Activated CD4-positive, alpha-beta memory T cell treated with anti-CD3 and anti-CD28 coated beads, Interleukin-2, amount 10 ng/mL, durations not matched to agents 7 days and 5 days (primary cell): Measurements from ENCODE around the gene ASTN1. TPM values are rescaled to one million over a fixed set of nuclear protein-coding genes. Genes with fewer than 3 reads are reported as not detected.

Source experiments
- CTCF ChIA-PET: fragments of 350-600 bp; sonication (Branson Sonifier 250); formaldehyde crosslinking; loops from one replicate; lab custom pipeline; 2021; ENCODE audit warnings: antibody characterized with exemption, inconsistent platforms; lab: Charles Lee
- POLR2A ChIA-PET: fragments of 350-600 bp; sonication (Branson Sonifier 250); formaldehyde crosslinking; loops from one replicate; lab custom pipeline; 2021; ENCODE audit warnings: antibody characterized with exemption; lab: Charles Lee
- DNase-seq: peaks from one replicate; pipeline ENCODE4 v3.0.0-alpha.2; 2020
- H3K27ac Mint-ChIP-seq: one replicate; pipeline ENCODE4 v1.8.0; 2021; ENCODE audit warnings: mild to moderate bottlenecking, mixed read lengths
- H3K27me3 Mint-ChIP-seq: one replicate; pipeline ENCODE4 v1.8.0; 2021; ENCODE audit warnings: mixed read lengths
- H3K36me3 Mint-ChIP-seq: one replicate; pipeline ENCODE4 v1.8.0; 2021; ENCODE audit warnings: low read depth, mixed read lengths
- H3K4me1 Mint-ChIP-seq: one replicate; pipeline ENCODE4 v1.8.0; 2021; ENCODE audit warnings: mixed read lengths
- H3K4me3 Mint-ChIP-seq: one replicate; pipeline ENCODE4 v1.8.0; 2021; ENCODE audit warnings: mild to moderate bottlenecking, mixed read lengths
- H3K9me3 Mint-ChIP-seq: one replicate; pipeline ENCODE4 v1.8.0; 2021; ENCODE audit warnings: mixed read lengths
- total RNA-seq, 2 experiments: library from RNA; stranded (reverse); gene quantifications; one replicate each; pipeline ENCODE4 v1.2.3, GENCODE V29; 2021

ASTN1 gene
- total RNA-seq, 2 experiments from 2014 or later = not detected

DNA sequence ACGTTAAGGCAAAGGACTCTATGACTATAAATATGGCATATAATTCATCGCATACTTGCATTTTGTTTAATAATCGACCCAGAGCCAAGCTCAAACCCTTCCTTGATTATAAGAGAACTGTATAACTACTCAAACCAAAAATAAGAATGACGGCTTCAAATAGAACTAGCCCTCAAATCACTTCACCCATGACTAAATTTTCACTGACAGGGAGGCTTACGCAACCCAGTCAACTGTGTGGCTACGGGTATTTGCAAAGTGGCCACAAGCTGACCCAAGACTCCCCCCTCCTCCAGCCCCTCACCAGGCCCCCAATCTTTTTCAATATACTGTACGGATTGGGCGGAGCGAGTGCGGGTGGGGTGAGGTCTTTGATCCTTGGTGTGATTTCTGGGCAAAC, 268.3 kb downstream of the ASTN1 start:
- no peak overlapping the region for H3K4me3 Mint-ChIP-seq

DNA sequence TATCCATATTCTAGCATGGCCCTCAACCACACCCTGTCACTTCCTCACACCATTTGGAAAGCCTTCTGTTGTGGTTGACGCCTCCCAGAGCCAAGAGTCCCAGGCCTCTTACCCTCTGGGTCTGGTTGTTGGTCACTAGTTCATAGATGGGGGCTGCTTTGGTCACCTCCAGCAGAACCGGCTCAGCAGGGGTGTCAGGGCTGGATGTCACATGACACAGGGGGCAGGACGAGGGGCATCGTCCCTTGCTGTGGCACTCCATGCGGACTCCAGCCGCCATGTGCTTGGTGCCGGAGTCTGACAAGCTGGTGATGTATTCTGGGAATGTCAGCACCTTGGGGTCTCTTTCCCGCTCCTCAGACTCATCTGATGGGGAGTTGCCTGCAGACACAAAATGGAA, 270.1 kb downstream of the ASTN1 start:
- peaks cover 2% of the 10 kb centered on the region for H3K4me1 Mint-ChIP-seq
- no peak overlapping the region for H3K27ac Mint-ChIP-seq
- CTCF ChIA-PET = no interaction called here
- no peaks in the 10 kb centered on the region for H3K36me3 Mint-ChIP-seq
- H3K27me3 Mint-ChIP-seq = no peaks in the 10 kb centered on the region
- POLR2A ChIA-PET = no interaction called here
- no peak overlapping the region for H3K4me3 Mint-ChIP-seq
- DNase-seq = no peak
- no peaks in the 10 kb centered on the region for H3K9me3 Mint-ChIP-seq

More for the DNA sequence above, 268.3 kb downstream of the ASTN1 start:
- POLR2A ChIA-PET = no interaction called here
- CTCF ChIA-PET = interaction anchor here (0.9 to 1.1 kb wide), 2 partner anchors 17 to 286 kb away, joined by 4 to 5 read pairs; no protein-coding TSS in a partner anchor
- no peaks in the 10 kb centered on the region for H3K9me3 Mint-ChIP-seq
- H3K27me3 Mint-ChIP-seq = no peaks in the 10 kb centered on the region
- no peak for DNase-seq
- H3K36me3 Mint-ChIP-seq = no peaks in the 10 kb centered on the region
- no peak overlapping the region for H3K27ac Mint-ChIP-seq
- H3K4me1 Mint-ChIP-seq = peaks cover 2% of the 10 kb centered on the region

DNA sequence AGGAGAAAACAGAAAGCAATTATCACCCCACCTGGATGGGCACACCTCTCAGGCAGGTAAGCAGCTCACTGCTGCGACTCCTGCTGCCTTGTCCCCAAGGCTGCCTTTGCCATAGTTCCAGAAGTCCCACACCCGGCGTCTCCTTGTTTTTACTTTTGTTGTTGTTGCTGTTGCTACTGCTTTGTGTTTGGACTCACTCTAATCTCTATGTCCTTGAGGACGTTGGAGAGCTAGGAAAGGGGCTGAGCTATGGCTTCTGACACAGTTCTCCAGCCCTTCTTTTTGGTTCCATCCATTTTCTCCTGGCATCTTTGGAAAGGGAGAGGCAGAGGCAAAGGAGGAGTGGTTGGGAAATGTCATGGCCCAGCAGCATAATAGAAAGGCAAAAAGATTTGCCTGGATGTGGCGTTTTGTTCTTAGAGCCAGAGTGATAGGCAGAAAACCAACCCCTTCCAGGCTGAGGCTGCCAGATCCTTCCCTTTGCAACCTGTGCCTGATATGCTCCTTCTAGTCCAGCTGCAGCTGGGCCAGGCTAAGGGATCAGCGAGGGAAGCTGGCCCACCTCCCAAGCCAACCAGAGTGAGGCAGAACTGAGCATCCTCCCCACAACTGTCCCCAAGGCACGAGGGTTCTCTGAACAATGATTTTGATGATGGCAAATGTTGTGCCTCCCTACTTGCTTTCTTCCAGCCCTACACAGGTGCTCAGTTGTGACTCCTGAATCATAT, 270.7 kb downstream of the ASTN1 start:
- no peak for DNase-seq
- H3K9me3 Mint-ChIP-seq = no peaks in the 10 kb centered on the region
- ChIA-PET CTCF (no interaction called here), POLR2A (no interaction called here)
- H3K27ac Mint-ChIP-seq = no peak overlapping the region
- peaks cover 2% of the 10 kb centered on the region for H3K4me1 Mint-ChIP-seq
- H3K4me3 Mint-ChIP-seq = no peak overlapping the region
- no peaks in the 10 kb centered on the region for H3K36me3 Mint-ChIP-seq
- H3K27me3 Mint-ChIP-seq = no peaks in the 10 kb centered on the region

DNA sequence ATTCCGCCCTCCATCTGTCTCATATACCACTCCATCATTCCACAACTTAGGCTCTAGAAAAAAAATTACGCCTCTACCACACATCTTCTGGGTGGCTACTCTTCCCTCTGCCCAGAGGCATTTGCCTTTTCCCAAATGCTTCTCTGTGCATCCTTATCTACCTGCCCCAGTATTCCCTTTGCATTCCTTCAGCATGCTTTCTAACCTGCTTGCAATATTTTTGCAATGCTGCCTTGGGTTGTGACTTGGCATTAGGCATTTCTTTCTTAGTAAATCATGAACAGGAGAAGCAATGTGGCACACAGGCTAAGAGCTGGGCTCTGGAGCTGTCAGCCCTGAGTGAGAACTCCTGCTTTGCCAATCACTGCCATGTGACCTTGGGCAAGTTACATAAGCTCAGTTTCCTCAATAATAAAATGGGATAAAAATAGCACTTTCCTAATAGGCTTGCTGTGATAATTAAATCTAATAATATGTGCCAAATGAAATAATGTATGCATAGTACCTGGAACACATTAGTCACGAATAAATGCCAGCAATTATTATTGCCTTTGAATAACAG, 276.0 kb downstream of the ASTN1 start:
- ChIA-PET POLR2A (no interaction called here), CTCF (no interaction called here)
- Mint-ChIP-seq H3K27me3 (no peaks in the 10 kb centered on the region), H3K4me1 (no peaks in the 10 kb centered on the region), H3K9me3 (no peaks in the 10 kb centered on the region), H3K4me3 (no peak overlapping the region), H3K27ac (no peak overlapping the region), H3K36me3 (no peaks in the 10 kb centered on the region)
- no peak for DNase-seq

DNA sequence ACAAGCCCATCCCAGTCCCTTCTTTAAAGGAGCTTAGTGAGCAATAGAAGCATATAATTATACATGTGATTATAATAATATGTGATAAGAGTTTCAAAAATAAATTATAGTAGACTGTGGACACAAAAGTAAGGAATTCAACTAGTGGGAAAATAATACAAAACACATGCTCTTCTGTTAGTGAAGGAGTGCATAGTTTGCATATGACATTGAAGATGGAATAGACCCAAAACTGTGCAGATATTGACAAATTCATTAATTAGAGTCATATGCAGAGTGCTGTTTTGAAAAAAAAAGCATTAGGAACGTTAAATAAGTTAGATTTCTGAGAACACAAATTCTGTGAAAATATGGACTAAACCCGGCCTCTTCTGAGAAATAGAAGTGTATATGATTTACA, 278.8 kb downstream of the ASTN1 start:
- no peaks in the 10 kb centered on the region for H3K27me3 Mint-ChIP-seq
- no peak overlapping the region for H3K4me3 Mint-ChIP-seq
- H3K36me3 Mint-ChIP-seq = no peaks in the 10 kb centered on the region
- H3K27ac Mint-ChIP-seq = no peak overlapping the region
- no peak for DNase-seq
- ChIA-PET CTCF (no interaction called here), POLR2A (no interaction called here)
- H3K4me1 Mint-ChIP-seq = no peaks in the 10 kb centered on the region
- no peaks in the 10 kb centered on the region for H3K9me3 Mint-ChIP-seq

DNA sequence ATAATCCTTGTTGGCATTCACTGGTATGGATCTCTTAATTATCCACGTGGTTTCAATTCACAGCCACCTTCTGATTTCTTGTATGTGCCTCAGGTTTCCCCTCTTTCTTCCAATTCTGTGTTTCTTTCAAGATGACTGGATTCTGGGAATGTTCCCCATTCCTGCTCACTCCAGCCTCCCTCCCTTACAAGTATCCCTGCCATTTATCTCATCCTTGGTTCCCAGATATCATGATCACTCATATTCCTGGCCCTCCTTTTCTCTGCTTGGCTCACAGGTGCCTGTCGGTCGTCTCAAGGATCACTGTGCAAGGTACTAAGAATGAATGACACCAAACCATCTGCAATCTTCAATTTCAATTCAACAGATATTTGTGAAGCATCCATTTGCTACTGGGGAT, 279.2 kb downstream of the ASTN1 start:
- H3K36me3 Mint-ChIP-seq = no peaks in the 10 kb centered on the region
- DNase-seq = no peak
- H3K27me3 Mint-ChIP-seq = no peaks in the 10 kb centered on the region
- no peaks in the 10 kb centered on the region for H3K4me1 Mint-ChIP-seq
- CTCF ChIA-PET = no interaction called here
- H3K9me3 Mint-ChIP-seq = no peaks in the 10 kb centered on the region
- H3K27ac Mint-ChIP-seq = no peak overlapping the region
- POLR2A ChIA-PET = no interaction called here
- no peak overlapping the region for H3K4me3 Mint-ChIP-seq

DNA sequence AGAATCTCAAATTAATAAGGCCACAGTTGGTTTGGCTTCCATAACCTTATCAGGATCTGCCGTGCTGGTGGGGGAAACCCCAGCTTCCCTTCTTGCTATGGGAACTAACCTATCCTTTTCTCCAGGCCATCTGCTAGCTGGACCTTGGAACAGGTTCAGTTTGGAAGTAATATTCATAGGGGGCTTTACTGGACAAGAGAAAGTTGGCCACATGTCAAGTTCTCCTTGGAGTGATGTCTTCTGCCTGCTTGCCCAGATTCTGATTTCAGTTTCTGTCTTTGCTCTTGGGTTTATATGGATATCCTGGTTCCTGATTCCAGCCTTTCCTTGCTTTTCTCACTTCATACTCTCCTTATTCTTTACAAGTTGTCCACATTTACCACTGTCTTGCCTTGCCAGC, 279.6 kb downstream of the ASTN1 start:
- DNase-seq = no peak
- CTCF ChIA-PET = no interaction called here
- POLR2A ChIA-PET = no interaction called here
- H3K4me1 Mint-ChIP-seq = no peaks in the 10 kb centered on the region
- H3K27me3 Mint-ChIP-seq = no peaks in the 10 kb centered on the region
- no peaks in the 10 kb centered on the region for H3K36me3 Mint-ChIP-seq
- H3K27ac Mint-ChIP-seq = no peak overlapping the region
- no peak overlapping the region for H3K4me3 Mint-ChIP-seq
- H3K9me3 Mint-ChIP-seq = no peaks in the 10 kb centered on the region

DNA sequence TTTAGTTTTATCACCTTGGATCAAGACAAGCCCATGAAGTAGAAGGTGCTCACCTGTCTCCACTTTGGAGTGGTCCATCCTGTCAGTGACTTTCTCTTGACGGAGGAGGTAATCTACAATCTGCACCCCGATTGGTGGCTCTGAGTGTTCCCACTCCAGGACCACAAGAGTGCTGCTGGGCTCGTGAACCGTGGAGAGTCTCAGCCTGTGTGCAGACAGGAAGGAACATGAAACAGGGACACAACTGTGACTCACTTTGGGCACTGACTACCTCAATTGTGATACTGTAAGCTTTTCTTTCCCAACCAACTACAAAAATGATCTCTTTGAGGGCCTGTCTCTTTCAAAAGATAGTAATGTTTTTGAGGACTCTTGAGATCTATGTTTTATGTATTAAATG, 280.2 kb downstream of the ASTN1 start:
- Mint-ChIP-seq H3K36me3 (no peaks in the 10 kb centered on the region), H3K4me3 (no peak overlapping the region), H3K27me3 (no peaks in the 10 kb centered on the region), H3K27ac (no peak overlapping the region), H3K4me1 (no peaks in the 10 kb centered on the region), H3K9me3 (no peaks in the 10 kb centered on the region)
- DNase-seq = no peak
- ChIA-PET CTCF (no interaction called here), POLR2A (no interaction called here)

DNA sequence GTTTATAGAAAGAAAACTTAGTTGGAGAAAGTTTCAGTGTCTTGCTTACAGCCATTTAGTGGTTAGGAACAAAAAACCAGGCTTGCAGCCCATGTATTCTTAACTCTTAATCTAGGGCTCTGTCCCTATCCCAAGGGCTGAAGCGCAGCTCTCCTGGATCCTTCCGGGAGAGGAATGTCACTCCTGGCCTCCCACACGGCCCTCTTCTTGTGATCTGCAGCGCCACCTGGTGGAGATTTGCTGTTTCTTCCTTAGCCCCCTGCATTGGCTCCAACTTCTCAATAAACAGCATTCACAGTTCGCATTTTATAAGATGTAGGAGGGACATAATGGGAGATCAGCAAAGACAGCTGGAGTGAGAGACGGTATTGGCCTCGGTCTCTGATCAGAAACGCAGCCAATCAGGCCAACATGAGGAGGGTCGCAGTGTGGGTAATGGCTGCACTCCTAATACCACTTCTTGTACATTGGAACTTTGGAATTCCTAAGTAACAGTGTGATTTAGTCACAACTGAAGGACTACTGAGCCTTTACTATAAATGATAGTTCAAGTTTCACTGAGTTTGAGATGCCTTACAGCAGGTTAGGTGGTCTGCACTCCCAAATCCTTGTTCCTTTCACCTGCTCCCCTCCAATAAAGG, 283.4 kb downstream of the ASTN1 start:
- Mint-ChIP-seq H3K4me3 (no peak overlapping the region), H3K4me1 (no peaks in the 10 kb centered on the region), H3K36me3 (no peaks in the 10 kb centered on the region), H3K27me3 (no peaks in the 10 kb centered on the region), H3K9me3 (no peaks in the 10 kb centered on the region), H3K27ac (no peak overlapping the region)
- CTCF ChIA-PET = no interaction called here
- POLR2A ChIA-PET = no interaction called here
- peak; percentile 39 for DNase-seq

DNA sequence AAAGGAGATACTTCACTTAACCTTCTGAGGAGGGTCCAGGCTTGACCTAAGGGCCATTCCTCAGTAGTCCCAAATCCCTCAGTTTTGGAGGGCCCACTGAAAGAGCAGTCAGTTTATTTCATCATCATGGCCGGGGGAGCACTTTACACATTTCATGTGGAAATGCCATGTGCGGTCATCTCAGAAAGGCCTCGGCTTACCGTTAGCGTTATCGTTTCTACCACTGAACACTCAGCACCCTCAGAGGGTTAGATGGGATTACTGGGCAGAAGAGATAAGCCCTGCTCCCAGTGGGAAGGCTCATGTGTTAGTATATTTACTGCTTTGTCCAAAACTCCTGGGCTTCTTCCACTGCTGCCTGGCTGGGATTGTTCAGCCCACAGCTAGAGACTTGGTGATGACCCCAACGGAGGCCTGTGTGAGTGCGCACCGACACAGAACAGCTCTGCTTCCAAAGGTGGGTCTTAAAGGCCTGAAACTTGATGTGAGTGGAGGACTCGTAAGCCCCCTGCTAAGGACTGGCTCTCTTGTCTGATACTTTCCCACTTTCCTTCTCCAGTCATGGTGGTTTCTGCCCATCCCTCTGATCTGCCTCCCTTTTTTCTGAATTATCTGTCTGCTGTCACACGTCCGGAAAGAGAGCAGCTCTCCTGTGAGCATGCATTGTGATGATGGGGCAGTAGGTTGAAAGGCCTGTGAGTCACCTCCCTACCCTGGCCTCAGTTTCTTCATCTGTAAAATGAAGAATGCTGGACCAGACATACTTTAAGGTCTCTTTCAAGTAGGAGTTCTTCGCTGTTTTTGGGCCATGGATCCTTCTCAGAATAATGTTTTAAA, 284.5 kb downstream of the ASTN1 start:
- H3K4me3 Mint-ChIP-seq = no peak overlapping the region
- H3K9me3 Mint-ChIP-seq = no peaks in the 10 kb centered on the region
- H3K27me3 Mint-ChIP-seq = no peaks in the 10 kb centered on the region
- no peak overlapping the region for H3K27ac Mint-ChIP-seq
- DNase-seq = no peak
- no peaks in the 10 kb centered on the region for H3K36me3 Mint-ChIP-seq
- POLR2A ChIA-PET = no interaction called here
- CTCF ChIA-PET = interaction anchor here (1.8 kb wide), 1 partner anchor 16 kb away, joined by 4 read pairs; no protein-coding TSS in a partner anchor
- no peaks in the 10 kb centered on the region for H3K4me1 Mint-ChIP-seq

DNA sequence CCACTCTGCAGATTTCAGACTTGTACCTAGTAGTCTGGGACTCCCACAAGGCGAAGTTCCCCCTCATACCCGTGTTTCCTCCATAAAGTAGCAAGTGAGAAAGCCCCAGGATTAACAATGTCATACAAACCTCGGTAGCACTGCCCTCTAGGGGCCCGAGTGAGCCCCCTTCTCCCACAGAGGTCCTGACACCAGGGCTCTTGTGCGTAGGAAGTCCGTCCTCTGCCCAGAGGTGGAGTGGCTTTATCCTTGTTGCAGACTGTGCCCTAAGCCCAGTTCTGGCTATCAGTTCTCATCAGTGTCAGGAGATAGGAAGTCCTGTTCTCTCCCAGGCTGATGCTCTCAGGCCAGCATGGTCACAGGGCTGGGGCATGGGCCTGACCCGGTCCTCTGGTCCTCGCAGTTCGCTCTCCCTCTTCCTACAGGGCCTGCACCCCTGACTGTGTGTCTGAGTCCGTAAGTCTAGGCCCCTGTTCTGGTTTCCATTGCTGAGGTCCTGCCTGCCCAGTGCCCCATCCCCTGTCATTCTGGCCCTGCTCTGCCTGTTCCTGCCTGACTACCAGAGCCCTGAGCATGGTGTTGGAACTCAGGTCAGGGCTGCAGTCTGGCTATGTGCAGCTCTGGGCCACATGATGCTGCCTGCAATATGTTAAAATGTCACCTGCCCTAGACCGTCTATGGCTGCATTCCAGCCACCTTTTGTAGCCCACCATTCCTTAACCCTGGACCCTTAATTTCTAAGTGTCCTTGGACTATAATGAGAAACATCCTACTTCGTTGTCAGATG, 285.6 kb downstream of the ASTN1 start:
- H3K4me1 Mint-ChIP-seq = no peaks in the 10 kb centered on the region
- no peaks in the 10 kb centered on the region for H3K9me3 Mint-ChIP-seq
- ChIA-PET CTCF (interaction anchor here (1.8 kb wide), 1 partner anchor 17 kb away, joined by 4 read pairs; no protein-coding TSS in a partner anchor), POLR2A (no interaction called here)
- H3K4me3 Mint-ChIP-seq = no peak overlapping the region
- H3K36me3 Mint-ChIP-seq = no peaks in the 10 kb centered on the region
- H3K27ac Mint-ChIP-seq = no peak overlapping the region
- DNase-seq = no peak
- no peaks in the 10 kb centered on the region for H3K27me3 Mint-ChIP-seq

DNA sequence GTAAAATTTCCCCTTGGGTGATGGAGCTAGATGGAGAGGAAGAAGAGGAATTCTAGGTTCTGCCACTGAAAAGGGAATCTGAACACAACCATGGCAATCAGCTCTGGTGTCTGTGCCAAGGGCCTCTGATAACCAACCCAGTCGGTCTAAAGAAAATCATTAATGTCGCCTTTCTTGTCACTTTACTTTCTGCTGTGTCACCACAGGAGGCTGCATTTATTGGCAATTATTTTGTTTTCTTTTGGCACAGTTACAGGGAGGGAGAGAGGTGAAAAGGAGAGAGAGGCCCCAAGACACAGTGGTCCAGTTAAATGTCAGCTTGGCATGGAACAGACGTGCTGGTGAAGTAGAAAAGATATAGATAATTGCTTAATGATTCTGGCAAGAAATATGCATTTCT, 287.0 kb downstream of the ASTN1 start:
- Mint-ChIP-seq H3K27ac (no peak overlapping the region), H3K4me3 (no peak overlapping the region), H3K36me3 (no peaks in the 10 kb centered on the region), H3K4me1 (no peaks in the 10 kb centered on the region), H3K27me3 (no peaks in the 10 kb centered on the region), H3K9me3 (no peaks in the 10 kb centered on the region)
- no peak for DNase-seq
- ChIA-PET CTCF (no interaction called here), POLR2A (no interaction called here)
